Testis (tissue), 2 donors: ENCODE results near the gene PROZ.

Experiments used
- CTCF ChIP-seq, 3 experiments: fragments of 450-650 bp in 2 of 3; fragments of 200-600 bp in 1 of 3; sonication (generic) in 1 of 3; IDR thresholded peaks; one replicate each; pipeline ENCODE4 v1.5.1; 2016 to 2019; ENCODE audit warnings: antibody characterized with exemption in 3 of 3, mild to moderate bottlenecking in 2 of 3, moderate library complexity in 1 of 3
- POLR2A ChIP-seq: fragments of 450-650 bp; IDR thresholded peaks from one replicate; pipeline ENCODE4 v1.6.1; 2017; ENCODE audit warnings: antibody characterized with exemption, mild to moderate bottlenecking, moderate library complexity

- TF ChIP-seq CTCF (IDR thresholded peaks at IDR 0.05), result no peak
- TF ChIP-seq POLR2A, result no peak
Measured at GRCh38 chr13:113201815-113202214, 43.4 kb downstream of the PROZ start.
